Measurements from ENCODE around the gene IGFL1. TPM values are rescaled to one million over a fixed set of nuclear protein-coding genes. Genes with fewer than 3 reads are reported as not detected.

IGFL1 gene
- total and polyA plus RNA-seq, 2 experiments from 2014 or later, result not detected

DNA sequence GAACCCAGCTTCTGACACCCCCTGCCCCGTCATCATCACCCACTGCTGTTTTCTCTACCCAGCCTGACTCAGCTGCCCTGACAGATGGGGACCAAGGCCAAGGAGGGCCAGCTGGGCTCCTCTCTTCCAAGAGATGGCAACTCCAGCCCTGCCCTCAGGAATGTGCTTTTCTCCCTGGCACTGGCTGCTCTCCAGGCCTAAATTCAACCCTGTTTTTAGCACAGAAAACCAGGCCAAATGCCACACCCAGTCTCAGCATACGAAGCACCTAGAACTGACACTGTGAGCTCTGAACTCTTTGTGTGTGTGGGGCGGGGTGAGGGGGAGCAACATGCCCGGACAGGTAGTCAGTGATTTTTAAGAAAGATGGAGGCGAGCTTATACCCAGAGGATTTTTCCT lies 23.4 kb upstream of the IGFL1 start:
- peaks cover 4% of the 10 kb centered on the region for H3K4me1 Mint-ChIP-seq
- no peaks in the 10 kb centered on the region for H3K27me3 ChIP-seq (ENCODE audit: insufficient read depth)
- H3K4me2 ChIP-seq, result no peak overlapping the region
- no peak overlapping the region for H3K27ac Mint-ChIP-seq
- no peaks in the 10 kb centered on the region for H3K9me2 ChIP-seq (ENCODE audit: insufficient read depth)
- H3K4me1 ChIP-seq (ENCODE audit: insufficient read depth), result no peaks in the 10 kb centered on the region
- H3K9me3 Mint-ChIP-seq, result peaks cover 41% of the 10 kb centered on the region
- no peaks in the 10 kb centered on the region for H4K20me1 ChIP-seq (replicated peaks; ENCODE audit: insufficient read depth)
- no peaks in the 10 kb centered on the region for H3K36me3 ChIP-seq (ENCODE audit: insufficient read depth)
- no peak overlapping the region for H3K4me3 ChIP-seq
- H3K4me3 Mint-ChIP-seq, result no peak overlapping the region
- H3F3A ChIP-seq (replicated peaks; ENCODE audit: low read depth), result no peaks in the 10 kb centered on the region
- H3K27ac ChIP-seq (ENCODE audit: low read depth), result no peak overlapping the region
- TF ChIP-seq JUNB (IDR thresholded peaks at IDR 0.05; ENCODE audit: unreplicated experiment) (no peak), ZNF114 (CRISPR knock-in tag; IDR thresholded peaks at IDR 0.05) (no peak), EZH2phosphoT487 (IDR thresholded peaks at IDR 0.05; ENCODE audit: unreplicated experiment) (no peak), ZNF331 (CRISPR knock-in tag; IDR thresholded peaks at IDR 0.05; ENCODE audit: low read depth) (no peak), POLR2AphosphoS5 (IDR thresholded peaks at IDR 0.05; ENCODE audit: low read depth) (no peak), EZH2 (IDR thresholded peaks at IDR 0.05; ENCODE audit: low read depth, unreplicated experiment) (no peak), STAT1 (IDR thresholded peaks at IDR 0.05; ENCODE audit: unreplicated experiment) (no peak), CREB1 (CRISPR knock-in tag; IDR thresholded peaks at IDR 0.05; ENCODE audit: low read depth) (no peak), NANOG (IDR thresholded peaks at IDR 0.05; ENCODE audit: borderline replicate concordance) (no peak)
- TF ChIP-seq, protein P1, sequence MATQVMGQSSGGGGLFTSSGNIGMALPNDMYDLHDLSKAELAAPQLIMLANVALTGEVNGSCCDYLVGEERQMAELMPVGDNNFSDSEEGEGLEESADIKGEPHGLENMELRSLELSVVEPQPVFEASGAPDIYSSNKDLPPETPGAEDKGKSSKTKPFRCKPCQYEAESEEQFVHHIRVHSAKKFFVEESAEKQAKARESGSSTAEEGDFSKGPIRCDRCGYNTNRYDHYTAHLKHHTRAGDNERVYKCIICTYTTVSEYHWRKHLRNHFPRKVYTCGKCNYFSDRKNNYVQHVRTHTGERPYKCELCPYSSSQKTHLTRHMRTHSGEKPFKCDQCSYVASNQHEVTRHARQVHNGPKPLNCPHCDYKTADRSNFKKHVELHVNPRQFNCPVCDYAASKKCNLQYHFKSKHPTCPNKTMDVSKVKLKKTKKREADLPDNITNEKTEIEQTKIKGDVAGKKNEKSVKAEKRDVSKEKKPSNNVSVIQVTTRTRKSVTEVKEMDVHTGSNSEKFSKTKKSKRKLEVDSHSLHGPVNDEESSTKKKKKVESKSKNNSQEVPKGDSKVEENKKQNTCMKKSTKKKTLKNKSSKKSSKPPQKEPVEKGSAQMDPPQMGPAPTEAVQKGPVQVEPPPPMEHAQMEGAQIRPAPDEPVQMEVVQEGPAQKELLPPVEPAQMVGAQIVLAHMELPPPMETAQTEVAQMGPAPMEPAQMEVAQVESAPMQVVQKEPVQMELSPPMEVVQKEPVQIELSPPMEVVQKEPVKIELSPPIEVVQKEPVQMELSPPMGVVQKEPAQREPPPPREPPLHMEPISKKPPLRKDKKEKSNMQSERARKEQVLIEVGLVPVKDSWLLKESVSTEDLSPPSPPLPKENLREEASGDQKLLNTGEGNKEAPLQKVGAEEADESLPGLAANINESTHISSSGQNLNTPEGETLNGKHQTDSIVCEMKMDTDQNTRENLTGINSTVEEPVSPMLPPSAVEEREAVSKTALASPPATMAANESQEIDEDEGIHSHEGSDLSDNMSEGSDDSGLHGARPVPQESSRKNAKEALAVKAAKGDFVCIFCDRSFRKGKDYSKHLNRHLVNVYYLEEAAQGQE (IDR thresholded peaks at IDR 0.05; ENCODE audit: unreplicated experiment), result no peak
- TF ChIP-seq, protein P2, sequence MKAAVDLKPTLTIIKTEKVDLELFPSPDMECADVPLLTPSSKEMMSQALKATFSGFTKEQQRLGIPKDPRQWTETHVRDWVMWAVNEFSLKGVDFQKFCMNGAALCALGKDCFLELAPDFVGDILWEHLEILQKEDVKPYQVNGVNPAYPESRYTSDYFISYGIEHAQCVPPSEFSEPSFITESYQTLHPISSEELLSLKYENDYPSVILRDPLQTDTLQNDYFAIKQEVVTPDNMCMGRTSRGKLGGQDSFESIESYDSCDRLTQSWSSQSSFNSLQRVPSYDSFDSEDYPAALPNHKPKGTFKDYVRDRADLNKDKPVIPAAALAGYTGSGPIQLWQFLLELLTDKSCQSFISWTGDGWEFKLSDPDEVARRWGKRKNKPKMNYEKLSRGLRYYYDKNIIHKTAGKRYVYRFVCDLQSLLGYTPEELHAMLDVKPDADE (IDR thresholded peaks at IDR 0.05), result no peak
- TF ChIP-seq, protein P3, sequence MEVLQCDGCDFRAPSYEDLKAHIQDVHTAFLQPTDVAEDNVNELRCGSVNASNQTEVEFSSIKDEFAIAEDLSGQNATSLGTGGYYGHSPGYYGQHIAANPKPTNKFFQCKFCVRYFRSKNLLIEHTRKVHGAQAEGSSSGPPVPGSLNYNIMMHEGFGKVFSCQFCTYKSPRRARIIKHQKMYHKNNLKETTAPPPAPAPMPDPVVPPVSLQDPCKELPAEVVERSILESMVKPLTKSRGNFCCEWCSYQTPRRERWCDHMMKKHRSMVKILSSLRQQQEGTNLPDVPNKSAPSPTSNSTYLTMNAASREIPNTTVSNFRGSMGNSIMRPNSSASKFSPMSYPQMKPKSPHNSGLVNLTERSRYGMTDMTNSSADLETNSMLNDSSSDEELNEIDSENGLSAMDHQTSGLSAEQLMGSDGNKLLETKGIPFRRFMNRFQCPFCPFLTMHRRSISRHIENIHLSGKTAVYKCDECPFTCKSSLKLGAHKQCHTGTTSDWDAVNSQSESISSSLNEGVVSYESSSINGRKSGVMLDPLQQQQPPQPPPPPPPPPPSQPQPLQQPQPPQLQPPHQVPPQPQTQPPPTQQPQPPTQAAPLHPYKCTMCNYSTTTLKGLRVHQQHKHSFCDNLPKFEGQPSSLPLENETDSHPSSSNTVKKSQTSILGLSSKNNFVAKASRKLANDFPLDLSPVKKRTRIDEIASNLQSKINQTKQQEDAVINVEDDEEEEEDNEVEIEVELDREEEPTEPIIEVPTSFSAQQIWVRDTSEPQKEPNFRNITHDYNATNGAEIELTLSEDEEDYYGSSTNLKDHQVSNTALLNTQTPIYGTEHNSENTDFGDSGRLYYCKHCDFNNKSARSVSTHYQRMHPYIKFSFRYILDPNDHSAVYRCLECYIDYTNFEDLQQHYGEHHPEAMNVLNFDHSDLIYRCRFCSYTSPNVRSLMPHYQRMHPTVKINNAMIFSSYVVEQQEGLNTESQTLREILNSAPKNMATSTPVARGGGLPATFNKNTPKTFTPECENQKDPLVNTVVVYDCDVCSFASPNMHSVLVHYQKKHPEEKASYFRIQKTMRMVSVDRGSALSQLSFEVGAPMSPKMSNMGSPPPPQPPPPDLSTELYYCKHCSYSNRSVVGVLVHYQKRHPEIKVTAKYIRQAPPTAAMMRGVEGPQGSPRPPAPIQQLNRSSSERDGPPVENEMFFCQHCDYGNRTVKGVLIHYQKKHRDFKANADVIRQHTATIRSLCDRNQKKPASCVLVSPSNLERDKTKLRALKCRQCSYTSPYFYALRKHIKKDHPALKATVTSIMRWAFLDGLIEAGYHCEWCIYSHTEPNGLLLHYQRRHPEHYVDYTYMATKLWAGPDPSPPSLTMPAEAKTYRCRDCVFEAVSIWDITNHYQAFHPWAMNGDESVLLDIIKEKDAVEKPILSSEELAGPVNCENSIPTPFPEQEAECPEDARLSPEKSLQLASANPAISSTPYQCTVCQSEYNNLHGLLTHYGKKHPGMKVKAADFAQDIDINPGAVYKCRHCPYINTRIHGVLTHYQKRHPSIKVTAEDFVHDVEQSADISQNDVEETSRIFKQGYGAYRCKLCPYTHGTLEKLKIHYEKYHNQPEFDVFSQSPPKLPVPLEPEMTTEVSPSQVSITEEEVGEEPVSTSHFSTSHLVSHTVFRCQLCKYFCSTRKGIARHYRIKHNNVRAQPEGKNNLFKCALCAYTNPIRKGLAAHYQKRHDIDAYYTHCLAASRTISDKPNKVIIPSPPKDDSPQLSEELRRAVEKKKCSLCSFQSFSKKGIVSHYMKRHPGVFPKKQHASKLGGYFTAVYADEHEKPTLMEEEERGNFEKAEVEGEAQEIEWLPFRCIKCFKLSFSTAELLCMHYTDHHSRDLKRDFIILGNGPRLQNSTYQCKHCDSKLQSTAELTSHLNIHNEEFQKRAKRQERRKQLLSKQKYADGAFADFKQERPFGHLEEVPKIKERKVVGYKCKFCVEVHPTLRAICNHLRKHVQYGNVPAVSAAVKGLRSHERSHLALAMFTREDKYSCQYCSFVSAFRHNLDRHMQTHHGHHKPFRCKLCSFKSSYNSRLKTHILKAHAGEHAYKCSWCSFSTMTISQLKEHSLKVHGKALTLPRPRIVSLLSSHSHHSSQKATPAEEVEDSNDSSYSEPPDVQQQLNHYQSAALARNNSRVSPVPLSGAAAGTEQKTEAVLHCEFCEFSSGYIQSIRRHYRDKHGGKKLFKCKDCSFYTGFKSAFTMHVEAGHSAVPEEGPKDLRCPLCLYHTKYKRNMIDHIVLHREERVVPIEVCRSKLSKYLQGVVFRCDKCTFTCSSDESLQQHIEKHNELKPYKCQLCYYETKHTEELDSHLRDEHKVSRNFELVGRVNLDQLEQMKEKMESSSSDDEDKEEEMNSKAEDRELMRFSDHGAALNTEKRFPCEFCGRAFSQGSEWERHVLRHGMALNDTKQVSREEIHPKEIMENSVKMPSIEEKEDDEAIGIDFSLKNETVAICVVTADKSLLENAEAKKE (CRISPR knock-in tag; IDR thresholded peaks at IDR 0.05), result no peak
- H3K79me2 ChIP-seq (replicated peaks; ENCODE audit: insufficient read depth), result no peaks in the 10 kb centered on the region
- H2AFZ ChIP-seq, result no peak overlapping the region
- ATAC-seq (no peak), DNase-seq (ENCODE audit: low spot score) (no peak)
- H3K36me3 Mint-ChIP-seq (ENCODE audit: low read depth), result peaks cover 10% of the 10 kb centered on the region; the same call in 2 of the 3 replicates
- peaks cover 12% of the 10 kb centered on the region for H3K27me3 Mint-ChIP-seq (ENCODE audit: insufficient read depth, low read depth, poor library complexity)
